K562 treated with DMSO at 1 percent for 4 hours (cell line): ENCODE measurements around the gene SCN1A. TPM values are rescaled to one million over a fixed set of nuclear protein-coding genes. Genes with fewer than 3 reads are reported as not detected.

Experiments used
- total RNA-seq: library from RNA; unstranded; fragments of 300-600 nt; gene quantifications from 2 replicates; pipeline ENCODE4 v1.2.3, GENCODE V29; 2022; ENCODE audit not compliant: insufficient read depth

Gene SCN1A
- not detected in 2 replicates for total RNA-seq

DNA sequence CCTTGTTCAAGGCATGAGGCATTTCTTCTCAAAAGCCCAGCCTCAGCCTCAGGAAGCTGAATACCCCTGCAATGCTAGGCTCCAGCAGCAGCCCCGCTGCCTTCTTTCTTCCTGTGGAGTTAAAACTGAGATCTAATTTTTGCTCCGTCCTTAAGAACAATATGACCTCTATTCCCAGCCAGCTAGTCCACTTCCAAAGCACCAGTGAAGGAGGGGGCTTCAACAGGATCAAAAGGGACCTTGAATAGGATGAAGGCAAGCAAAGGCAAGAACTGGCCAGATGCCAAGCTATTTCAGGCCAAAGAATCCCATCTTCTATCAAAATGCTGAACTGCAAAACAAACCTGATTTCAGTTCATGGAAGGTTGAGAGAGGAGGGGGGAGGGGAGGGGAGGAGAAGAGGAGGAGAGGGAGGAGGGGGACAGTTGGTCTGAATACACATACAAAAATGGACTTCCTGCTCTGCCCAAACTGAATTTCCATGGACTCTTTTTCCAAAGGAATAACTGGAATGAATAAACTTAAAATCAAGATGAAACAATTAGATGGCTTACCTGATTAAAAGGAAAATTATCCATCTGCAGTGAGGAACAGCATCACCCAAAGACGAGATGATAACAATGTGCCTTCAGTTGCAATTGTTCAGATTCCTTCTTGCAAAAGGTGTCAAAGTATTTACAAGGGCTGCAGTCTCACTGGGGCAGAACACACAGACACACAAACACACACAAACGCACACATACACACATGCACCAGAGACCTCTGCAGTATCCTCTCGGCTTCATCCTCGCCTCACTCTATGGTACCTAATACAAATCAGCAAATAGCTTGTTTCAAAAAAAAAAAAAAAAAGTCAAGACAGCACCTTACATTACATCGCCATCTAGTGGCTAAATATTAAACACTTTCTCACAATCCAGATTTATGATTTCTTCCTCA lies at the start of gene SCN1A:
SCN1A (minus strand) TSS at position 804 of the 939 bp plus-strand sequence. CDS start 54,399 bp downstream, outside the sequence.

DNA sequence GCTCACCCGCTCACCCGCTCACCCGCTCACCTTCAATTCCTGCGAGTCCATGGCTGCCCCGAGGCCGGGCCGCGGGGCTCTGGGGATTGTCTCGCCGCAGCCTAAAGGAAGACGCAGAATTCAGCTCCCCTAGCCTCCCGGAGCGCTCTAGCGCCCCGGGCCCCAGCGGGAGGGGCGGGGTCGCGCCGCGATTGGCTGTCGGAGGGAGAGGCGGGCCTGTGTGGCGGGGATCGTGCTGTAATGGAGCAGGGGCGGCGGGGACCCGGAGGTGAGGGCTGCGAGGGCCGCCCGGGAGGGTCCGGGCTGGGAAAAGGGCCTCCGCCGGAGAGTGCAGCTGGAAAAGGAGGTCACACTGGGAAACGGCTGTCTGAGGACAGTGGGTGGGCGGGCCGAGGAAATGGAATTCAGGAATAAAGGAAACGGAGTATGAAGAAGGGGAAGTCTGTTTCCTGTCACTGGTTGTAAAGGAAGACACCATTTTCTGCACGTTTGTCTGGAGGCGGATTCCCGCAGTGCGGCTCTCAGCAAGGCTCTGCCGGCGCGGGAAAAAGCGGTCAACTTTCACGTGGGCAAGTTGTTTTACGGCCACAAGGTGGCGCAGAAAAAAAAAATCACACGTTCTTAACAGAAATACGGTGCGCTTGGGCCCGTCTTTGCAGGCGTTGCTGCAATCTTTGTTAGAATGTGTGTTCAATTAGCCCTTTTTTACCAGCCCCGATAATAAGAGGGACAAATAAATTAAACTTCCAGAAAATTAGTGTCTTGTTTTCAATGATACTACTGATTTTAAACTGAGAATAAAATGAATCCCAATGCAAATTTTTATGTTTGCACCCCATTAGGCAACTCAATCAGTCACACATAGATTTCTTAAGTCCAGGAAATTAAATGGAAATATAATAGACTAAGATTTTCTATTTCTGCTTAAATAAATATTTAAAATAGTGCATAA lies 173.9 kb downstream of the SCN1A start, which contains the start of gene TTC21B:
TTC21B (minus strand) TSS at position 122 of the 952 bp plus-strand sequence; CDS start at position 51, 71 bp downstream.

Other genes with a start within 250 kb of the SCN1A start
- gene TTC21B, start 174.2 kb downstream of the SCN1A start, total RNA-seq = 3.8 and 7.8 TPM in 2 replicates
- 11.7 and 13.3 TPM in 2 replicates for gene SCN9A, start 247.9 kb upstream of the SCN1A start, total RNA-seq